Measurements from ENCODE around the gene KISS1.

- TF ChIP-seq CTCF (IDR thresholded peaks at IDR 0.05) (no peak), POLR2A (IDR thresholded peaks at IDR 0.05) (no peak)
Measured at GRCh38 chr1:204198348-204199340, 2.4 kb upstream of the KISS1 start.

All from right lobe of liver (tissue), 4 donors.